ENCODE data around the gene PLD1.
"Not testable (repeated sequence)": the region's sequence is repeated elsewhere in the genome, so short reads cannot be mapped to it uniquely, and the experiment has no call there.

PLD1 gene

GRCh38 chr3:171663805-171664204, 146.5 kb downstream of the PLD1 start:
- DNase-seq (ENCODE audit: low spot score), result no peak

- no peak for DNase-seq (ENCODE audit: low spot score)
Observed at GRCh38 chr3:171661484-171661883, 148.8 kb downstream of the PLD1 start.

DNA sequence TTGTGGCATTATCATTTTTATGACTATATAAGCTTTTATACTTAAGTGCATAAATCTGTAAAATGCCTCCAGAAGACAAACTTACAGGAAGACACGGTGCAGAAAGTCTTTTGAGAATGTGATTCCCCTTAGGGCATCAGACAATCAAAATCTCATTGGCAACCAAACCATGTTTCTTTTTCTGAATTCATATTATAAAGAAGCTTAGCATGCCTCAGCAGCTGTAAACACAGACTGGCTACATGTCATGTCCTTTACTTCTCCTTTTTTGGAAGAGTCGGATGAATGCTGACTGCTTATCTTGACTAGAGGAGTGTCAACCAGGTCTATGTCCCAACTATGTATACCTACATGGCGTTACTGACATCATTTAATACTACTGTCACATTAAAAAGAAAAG, 150.1 kb downstream of the PLD1 start:
- DNase-seq (ENCODE audit: low spot score), result no peak

GRCh38 chr3:171658841-171659240, 151.4 kb downstream of the PLD1 start:
- DNase-seq (ENCODE audit: low spot score), result no peak

- DNase-seq (ENCODE audit: low spot score), result no peak
Observed at GRCh38 chr3:171654809-171655208, 155.5 kb downstream of the PLD1 start.

DNA sequence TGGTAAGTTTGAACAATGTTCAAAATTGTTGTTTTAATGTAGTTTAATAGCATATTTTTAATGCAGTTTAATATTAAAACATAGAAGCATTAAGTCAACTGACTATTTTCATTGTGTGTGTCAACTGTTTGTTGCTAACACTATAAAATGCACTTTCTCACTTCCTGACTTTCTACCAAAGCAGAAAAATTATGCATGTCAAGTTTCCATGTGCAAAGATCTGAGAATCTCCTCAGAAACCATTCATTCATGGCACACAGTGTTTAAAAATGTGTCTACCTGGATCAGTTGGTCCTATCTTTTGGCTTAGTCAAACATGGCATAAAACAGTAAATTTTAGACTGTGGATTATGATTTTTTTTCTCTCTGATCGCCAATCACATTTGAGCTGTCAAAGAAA, 156.0 kb downstream of the PLD1 start:
- no peak for DNase-seq (ENCODE audit: low spot score)

DNA sequence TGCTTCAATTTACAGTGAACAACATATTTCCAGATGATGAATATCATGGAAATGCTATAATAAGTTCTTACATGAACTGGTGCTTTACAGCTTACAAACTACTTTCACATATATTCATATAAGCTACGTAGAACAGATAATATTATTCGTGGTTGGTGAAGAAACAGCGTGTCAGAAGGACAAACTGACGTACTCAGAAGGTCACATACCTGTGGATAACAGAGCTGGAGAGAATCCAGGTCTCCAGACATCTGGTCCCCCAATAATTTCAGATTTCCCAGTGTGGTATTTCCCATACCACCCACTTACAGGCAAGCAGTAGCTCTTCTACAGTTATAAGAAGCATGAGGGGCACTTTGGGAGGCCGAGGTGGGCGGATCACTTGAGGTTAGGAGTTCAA, 156.6 kb downstream of the PLD1 start:
- DNase-seq (ENCODE audit: low spot score), result no peak

DNA sequence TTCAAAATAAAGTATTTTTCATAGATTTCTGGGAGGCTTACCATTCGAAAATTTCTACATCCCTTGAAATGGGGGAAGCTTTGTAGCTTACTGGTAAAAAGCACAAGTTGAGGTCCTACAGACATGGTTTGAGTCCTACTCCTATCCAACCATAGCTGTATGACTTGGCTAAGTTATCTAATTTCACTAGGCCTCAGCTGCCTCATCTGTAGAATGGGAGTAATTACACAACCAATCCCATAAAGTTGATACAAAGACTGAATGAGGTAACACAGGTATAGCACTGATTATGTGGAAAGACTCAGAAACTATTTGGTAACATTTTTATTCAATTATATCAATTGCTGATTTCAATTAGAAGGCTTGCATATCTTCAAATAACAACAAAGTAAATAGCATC, 157.4 kb downstream of the PLD1 start:
- DNase-seq (ENCODE audit: low spot score), result no peak

DNA sequence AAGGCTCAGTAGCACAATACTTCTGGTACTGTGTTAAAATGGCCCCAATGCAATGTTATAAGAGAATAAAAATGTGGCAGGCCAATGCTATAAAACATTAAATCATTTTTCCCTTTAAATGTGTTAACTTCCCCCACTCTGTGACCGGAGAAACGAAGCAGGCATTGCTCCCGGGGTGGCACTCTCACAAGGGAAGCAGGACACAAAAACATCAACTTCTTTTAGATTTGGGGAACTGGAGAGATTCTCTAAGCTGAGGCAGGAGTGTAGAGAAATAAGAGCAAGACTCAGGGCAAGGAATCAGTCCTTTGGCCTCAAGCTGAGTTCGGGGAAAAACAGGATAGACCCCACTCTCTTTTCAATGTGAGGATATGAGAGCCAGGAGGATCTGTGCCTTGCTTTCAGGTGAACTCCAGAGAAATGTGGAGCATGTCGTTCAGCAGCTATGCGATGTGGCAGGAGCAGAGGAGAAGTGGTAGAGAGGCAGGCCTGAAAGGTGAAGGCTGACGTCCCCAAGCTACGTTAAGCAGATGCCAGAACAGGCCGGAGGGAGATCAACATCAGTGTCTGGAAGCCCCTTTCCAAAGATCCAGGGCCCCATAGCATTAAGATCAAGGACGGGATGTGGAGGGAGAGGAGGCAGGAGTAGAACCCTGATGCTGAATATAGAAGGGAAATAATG, 160.2 kb downstream of the PLD1 start:
- DNase-seq (ENCODE audit: low spot score), result no peak

GRCh38 chr3:171649267-171649666, 161.0 kb downstream of the PLD1 start:
- DNase-seq (ENCODE audit: low spot score), result no peak

GRCh38 chr3:171648069-171648468, 162.2 kb downstream of the PLD1 start:
- DNase-seq (ENCODE audit: low spot score), result no peak

GRCh38 chr3:171646357-171647133, 163.7 kb downstream of the PLD1 start:
- peak; percentile 55 for DNase-seq (ENCODE audit: low spot score)

DNA sequence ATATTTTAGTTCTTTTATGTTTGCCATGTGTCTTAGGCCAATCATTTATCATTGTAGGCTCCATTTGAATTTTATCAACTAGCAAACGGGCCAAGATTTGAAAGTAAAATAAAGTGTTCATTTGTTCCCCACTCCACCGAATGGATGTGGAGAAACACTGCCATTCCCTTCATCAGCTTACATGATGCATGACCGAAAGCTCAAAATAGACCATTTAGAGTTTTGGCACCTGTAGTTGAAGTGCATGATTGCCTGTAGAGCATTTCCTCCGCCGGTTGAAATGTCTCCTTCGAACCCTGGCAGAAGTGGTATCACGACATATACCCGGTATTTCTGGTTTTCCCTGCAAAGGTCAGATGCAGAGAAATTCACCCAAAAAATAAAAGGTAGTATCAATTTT, 165.6 kb downstream of the PLD1 start:
- DNase-seq (ENCODE audit: low spot score), result no peak

- no peak for DNase-seq (ENCODE audit: low spot score)
Observed at GRCh38 chr3:171643681-171644080, 166.6 kb downstream of the PLD1 start.

DNA sequence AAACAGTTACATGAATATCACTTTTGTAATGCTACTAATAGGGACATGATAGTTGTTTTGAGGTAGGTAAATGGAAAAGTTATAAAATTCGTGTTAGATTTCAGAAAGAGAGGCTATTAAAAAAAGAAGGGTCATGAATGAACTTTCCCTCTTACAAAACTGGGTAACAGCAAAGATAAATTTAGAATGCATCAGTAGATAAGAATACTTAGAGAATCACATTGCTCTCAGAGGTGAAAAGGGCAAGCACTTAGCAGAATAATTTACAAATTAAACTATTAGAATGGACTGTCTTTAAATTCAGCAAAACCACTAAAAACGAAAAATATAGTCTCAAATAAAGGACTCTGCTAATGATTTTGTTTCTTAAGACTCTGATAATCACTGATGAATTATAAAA, 167.2 kb downstream of the PLD1 start:
- no peak for DNase-seq (ENCODE audit: low spot score)

DNA sequence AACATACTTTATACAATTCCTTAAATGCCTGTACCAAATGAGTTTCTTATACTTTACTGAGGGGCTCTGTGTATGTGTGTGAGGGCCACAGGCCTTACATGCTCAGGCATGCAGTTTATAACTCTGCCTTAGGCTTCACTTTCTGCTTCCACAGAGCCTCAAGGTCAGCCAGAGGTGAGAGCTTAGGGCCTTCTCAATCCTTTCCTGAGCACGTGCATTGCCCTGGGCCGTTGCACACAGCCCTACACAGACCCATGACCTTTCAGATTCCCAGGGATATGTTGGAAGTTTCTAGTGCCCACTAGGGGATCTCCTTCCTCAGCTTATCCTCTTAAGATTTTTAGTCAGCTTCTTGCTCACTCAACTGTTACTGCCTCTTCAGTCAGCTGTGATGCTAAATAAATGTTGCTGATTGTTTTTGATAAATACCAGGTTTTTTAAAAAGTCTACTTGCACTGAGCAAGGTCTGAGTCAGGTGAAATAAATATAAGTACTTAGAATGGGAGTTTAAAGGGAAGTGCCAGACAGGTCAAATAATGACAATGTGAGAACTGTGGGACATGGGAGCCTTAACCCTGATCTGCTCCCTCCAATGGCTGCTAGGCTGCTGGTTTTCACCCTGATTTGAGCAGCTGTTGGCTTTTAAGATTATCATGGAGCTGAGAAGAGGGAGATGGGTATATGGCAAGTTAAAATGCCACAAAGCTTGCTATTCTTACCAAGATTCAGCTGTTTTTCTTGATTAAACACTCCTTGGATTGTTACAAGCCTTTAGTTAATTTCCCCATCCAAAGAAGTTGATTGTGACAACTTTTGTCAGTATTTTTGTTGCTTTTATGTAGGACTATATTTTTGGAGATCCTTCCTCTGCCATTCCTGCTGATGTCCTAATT, 169.5 kb downstream of the PLD1 start:
- DNase-seq (ENCODE audit: low spot score), result no peak

GRCh38 chr3:171636666-171637065, 173.6 kb downstream of the PLD1 start:
- no peak for DNase-seq (ENCODE audit: low spot score)

DNA sequence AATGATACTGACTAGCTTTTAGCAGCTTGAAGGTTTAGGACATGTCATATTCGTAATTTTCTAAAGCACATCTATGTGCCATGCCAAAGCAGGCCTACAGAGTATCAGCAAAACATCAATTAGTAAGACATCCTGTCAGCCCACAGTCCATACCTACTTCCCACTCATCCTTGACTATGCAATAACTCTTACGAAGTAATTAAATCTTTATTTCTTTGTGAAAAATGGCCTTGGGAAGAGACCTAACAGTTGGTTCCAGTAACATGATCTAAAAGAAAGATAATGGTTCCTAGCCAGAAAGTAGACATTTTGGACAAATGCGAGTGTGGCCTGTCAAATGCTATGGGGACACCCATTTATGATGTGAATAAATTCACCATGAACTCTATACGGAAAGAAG, 177.5 kb downstream of the PLD1 start:
- no peak for DNase-seq (ENCODE audit: low spot score)

GRCh38 chr3:171626799-171627198, 183.5 kb downstream of the PLD1 start:
- not testable (repeated sequence) for DNase-seq (ENCODE audit: low spot score)

- DNase-seq (ENCODE audit: low spot score), result no peak
Observed at GRCh38 chr3:171622126-171622525, 188.2 kb downstream of the PLD1 start.

- DNase-seq (ENCODE audit: low spot score), result no peak
Observed at GRCh38 chr3:171620825-171621434, 189.4 kb downstream of the PLD1 start.

- no peak for DNase-seq (ENCODE audit: low spot score)
Observed at GRCh38 chr3:171616798-171617197, 193.5 kb downstream of the PLD1 start.
